ENCODE measurements around the gene LGALS8.

LGALS8 gene

GRCh38 chr1:236540813-236541465, 17.2 kb downstream of the LGALS8 start:
- DNase-seq (ENCODE audit: low read depth), result no peak
- TF ChIP-seq, protein P1, sequence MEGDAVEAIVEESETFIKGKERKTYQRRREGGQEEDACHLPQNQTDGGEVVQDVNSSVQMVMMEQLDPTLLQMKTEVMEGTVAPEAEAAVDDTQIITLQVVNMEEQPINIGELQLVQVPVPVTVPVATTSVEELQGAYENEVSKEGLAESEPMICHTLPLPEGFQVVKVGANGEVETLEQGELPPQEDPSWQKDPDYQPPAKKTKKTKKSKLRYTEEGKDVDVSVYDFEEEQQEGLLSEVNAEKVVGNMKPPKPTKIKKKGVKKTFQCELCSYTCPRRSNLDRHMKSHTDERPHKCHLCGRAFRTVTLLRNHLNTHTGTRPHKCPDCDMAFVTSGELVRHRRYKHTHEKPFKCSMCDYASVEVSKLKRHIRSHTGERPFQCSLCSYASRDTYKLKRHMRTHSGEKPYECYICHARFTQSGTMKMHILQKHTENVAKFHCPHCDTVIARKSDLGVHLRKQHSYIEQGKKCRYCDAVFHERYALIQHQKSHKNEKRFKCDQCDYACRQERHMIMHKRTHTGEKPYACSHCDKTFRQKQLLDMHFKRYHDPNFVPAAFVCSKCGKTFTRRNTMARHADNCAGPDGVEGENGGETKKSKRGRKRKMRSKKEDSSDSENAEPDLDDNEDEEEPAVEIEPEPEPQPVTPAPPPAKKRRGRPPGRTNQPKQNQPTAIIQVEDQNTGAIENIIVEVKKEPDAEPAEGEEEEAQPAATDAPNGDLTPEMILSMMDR (IDR thresholded peaks at IDR 0.05; ENCODE audit: control insufficient read depth, insufficient read depth, low read depth, low read length, missing control alignments), result no peak
- no peak overlapping the region for H3K4me3 ChIP-seq (ENCODE audit: control insufficient read depth, low read depth, low read length)

DNA sequence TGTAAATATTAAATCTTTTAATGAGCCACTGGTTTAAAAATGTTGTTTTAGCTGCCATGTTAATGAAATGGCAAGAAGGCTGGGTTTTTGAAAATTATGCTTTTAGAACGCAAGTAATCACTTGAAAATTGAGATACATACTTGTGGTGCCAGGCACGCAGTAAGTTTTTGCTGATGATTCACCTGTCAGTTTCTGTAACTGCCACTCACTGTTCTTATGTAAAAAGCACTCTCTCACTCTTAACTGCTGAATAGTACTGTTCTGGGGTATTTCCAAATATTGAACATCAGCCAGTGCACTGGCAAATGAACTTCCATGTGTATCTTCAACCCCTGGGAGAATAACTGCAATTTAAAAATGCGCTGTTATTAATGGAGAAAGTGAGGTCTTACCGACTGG, 17.9 kb downstream of the LGALS8 start:
- H3K4me3 ChIP-seq (ENCODE audit: control insufficient read depth, low read depth, low read length), result no peak overlapping the region
- no peak for DNase-seq (ENCODE audit: low read depth)
- TF ChIP-seq, protein P1 (IDR thresholded peaks at IDR 0.05; ENCODE audit: control insufficient read depth, insufficient read depth, low read depth, low read length, missing control alignments), result no peak

DNA sequence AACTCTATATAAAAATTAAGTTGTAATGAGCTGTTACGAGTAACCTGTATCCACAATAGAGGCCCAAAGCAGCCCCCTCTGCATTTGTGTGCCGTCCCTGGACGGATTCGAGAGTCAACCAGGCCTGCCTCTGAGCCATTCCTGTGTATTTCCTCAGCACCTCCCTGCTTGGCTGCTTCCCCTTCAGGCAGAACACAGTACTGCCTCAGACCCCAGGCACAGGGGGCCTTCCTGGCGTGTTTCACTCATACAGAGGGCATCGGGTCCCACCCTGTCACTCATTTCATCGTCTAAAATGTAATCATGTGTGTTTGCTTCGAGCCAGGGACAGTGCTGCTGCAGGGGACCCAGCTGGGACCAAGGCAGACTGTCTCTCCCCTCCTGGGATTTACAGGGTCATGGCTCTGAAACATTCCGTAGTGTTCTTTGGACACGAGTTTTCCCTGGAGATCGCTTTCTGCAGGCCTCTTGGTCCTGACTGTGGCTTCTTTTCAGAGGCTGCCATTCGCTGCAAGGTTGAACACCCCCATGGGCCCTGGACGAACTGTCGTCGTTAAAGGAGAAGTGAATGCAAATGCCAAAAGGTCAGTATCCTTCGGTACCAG, 19.4 kb downstream of the LGALS8 start:
- DNase-seq (ENCODE audit: low read depth), result no peak
- TF ChIP-seq, protein P1 (IDR thresholded peaks at IDR 0.05; ENCODE audit: control insufficient read depth, insufficient read depth, low read depth, low read length, missing control alignments), result peak; percentile 6

DNA sequence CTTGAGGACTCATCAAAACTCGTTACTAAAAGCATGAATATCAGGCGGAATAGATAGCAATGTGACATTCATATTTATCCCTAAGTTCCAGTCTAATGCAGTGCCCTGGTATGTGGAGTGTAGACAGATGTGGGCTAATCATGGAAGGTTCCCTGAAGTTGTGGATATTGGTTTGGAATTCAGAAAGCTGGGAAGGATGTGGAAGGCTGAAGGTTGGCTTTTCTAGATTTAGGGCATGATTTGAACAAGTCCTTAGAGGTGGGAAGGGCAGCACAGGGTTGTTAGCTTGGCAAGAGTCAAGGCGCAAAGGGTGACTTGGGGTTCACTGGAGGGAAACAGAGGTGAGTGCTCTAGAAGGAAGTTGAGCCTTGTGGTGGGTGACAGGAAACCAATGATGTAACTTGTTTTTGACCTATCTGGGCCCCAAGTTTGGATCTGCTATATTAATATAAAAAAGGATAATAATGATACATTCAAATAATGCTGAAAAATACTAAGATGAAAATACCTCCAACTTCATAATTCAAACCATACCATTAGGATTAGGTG, 21.9 kb downstream of the LGALS8 start:
- TF ChIP-seq, protein P1 (IDR thresholded peaks at IDR 0.05; ENCODE audit: control insufficient read depth, insufficient read depth, low read depth, low read length, missing control alignments), result no peak
- no peak for DNase-seq (ENCODE audit: low read depth)
- no peak overlapping the region for H3K4me3 ChIP-seq (ENCODE audit: control insufficient read depth, low read depth, low read length)

More for the DNA sequence above, 19.4 kb downstream of the LGALS8 start:
- H3K4me3 ChIP-seq (ENCODE audit: control insufficient read depth, low read depth, low read length), result no peak overlapping the region

GRCh38 chr1:236548452-236548851, 24.7 kb downstream of the LGALS8 start:
- TF ChIP-seq, protein P1 (IDR thresholded peaks at IDR 0.05; ENCODE audit: control insufficient read depth, insufficient read depth, low read depth, low read length, missing control alignments), result no peak
- no peak for DNase-seq (ENCODE audit: low read depth)
- no peak overlapping the region for H3K4me3 ChIP-seq (ENCODE audit: control insufficient read depth, low read depth, low read length)

GRCh38 chr1:236550961-236551851, 27.4 kb downstream of the LGALS8 start:
- DNase-seq (ENCODE audit: low read depth), result no peak
- H3K4me3 ChIP-seq (ENCODE audit: control insufficient read depth, low read depth, low read length), result no peak overlapping the region
- TF ChIP-seq, protein P1 (IDR thresholded peaks at IDR 0.05; ENCODE audit: control insufficient read depth, insufficient read depth, low read depth, low read length, missing control alignments), result no peak

Measured in AG09309 (cell line).